HL-60 (cell line): ENCODE data around the gene SLC7A10.
"Not testable (repeated sequence)": the region's sequence is repeated elsewhere in the genome, so short reads cannot be mapped to it uniquely, and the experiment has no call there.

Source experiments
- DNase-seq, 2 experiments: peaks; one replicate each; pipeline ENCODE4 v3.0.0-alpha.2; 2010 to 2020; ENCODE audit warnings: low read depth in 1 of 2, low spot score in 1 of 2
- H3K27ac ChIP-seq: fragments of 250-450 bp; sonication (Bioruptor Pico); replicated peaks from 2 replicates; pipeline ENCODE4 v1.5.1; 2020; ENCODE audit warnings: mild to moderate bottlenecking, moderate library complexity
- H3K27me3 ChIP-seq: fragments of 250-450 bp; sonication (Bioruptor Pico); 2 replicates; pipeline ENCODE4 v1.5.1; 2021; ENCODE audit warnings: mild to moderate bottlenecking, moderate library complexity; ENCODE audit not compliant: insufficient read depth, poor library complexity, severe bottlenecking
- H3K4me3 ChIP-seq: replicated peaks from 2 replicates; pipeline ENCODE4 v1.5.1; 2011; ENCODE audit warnings: mild to moderate bottlenecking, control low read depth, low read length; ENCODE audit not compliant: insufficient read depth
- GABPA ChIP-seq: IDR thresholded peaks from 2 replicates; pipeline ENCODE4 v1.6.1; 2012; ENCODE audit warnings: low read depth
- POLR2AphosphoS5 ChIP-seq: IDR thresholded peaks from 2 replicates; pipeline ENCODE4 v1.6.1; 2012; ENCODE audit warnings: low read depth
- REST ChIP-seq: IDR thresholded peaks from 2 replicates; pipeline ENCODE4 v1.6.1; 2012; ENCODE audit warnings: low read depth; ENCODE audit not compliant: insufficient replicate concordance
- SPI1 ChIP-seq: IDR thresholded peaks from 2 replicates; pipeline ENCODE4 v1.6.1; 2012; ENCODE audit warnings: low read depth, mild to moderate bottlenecking, borderline replicate concordance
- TF ChIP-seq, protein P1 (sequence below): IDR thresholded peaks from one replicate; pipeline ENCODE4 v1.5.1; 2011; ENCODE audit warnings: low read length, control low read depth, inconsistent platforms; ENCODE audit not compliant: insufficient read depth

Gene SLC7A10

GRCh38 chr19:33171222-33171795 lies 54.3 kb downstream of the SLC7A10 start:
- no peak overlapping the region for H3K27ac ChIP-seq
- no peaks in the 10 kb centered on the region for H3K27me3 ChIP-seq
- H3K4me3 ChIP-seq: no peak overlapping the region
- TF ChIP-seq, protein P1, sequence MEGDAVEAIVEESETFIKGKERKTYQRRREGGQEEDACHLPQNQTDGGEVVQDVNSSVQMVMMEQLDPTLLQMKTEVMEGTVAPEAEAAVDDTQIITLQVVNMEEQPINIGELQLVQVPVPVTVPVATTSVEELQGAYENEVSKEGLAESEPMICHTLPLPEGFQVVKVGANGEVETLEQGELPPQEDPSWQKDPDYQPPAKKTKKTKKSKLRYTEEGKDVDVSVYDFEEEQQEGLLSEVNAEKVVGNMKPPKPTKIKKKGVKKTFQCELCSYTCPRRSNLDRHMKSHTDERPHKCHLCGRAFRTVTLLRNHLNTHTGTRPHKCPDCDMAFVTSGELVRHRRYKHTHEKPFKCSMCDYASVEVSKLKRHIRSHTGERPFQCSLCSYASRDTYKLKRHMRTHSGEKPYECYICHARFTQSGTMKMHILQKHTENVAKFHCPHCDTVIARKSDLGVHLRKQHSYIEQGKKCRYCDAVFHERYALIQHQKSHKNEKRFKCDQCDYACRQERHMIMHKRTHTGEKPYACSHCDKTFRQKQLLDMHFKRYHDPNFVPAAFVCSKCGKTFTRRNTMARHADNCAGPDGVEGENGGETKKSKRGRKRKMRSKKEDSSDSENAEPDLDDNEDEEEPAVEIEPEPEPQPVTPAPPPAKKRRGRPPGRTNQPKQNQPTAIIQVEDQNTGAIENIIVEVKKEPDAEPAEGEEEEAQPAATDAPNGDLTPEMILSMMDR: no peak
- TF ChIP-seq GABPA (no peak), POLR2AphosphoS5 (no peak), SPI1 (no peak), REST (no peak)
- no peak for DNase-seq

DNA sequence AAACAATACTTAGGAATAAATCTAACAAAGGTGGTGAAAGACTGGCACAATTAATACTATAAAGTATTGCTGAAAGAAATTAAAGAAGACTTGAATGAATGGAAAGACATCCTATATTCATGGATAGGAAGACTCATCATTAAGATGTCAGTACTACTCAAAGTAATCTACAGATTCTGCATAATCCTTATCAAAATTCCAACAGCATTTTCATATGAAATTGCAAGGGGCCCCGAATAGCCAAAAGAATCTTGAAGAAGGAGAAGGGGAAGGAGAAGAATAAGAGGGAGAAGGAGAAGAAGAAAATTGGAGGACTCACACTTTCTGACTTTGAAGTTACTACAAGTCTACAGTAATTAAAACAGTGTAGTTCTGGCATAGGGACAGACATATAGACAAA lies 57.1 kb downstream of the SLC7A10 start:
- DNase-seq: no peak
- H3K27ac ChIP-seq: no peak overlapping the region
- H3K27me3 ChIP-seq: no peaks in the 10 kb centered on the region
- H3K4me3 ChIP-seq: no peak overlapping the region
- TF ChIP-seq REST (no peak), POLR2AphosphoS5 (no peak), SPI1 (no peak), GABPA (no peak)
- TF ChIP-seq, protein P1: no peak

- H3K27me3 ChIP-seq: no peaks in the 10 kb centered on the region
- DNase-seq: no peak
- H3K4me3 ChIP-seq: no peak overlapping the region
- TF ChIP-seq GABPA (no peak), REST (no peak), SPI1 (no peak), POLR2AphosphoS5 (no peak)
- TF ChIP-seq, protein P1: no peak
- no peak overlapping the region for H3K27ac ChIP-seq
Measured at GRCh38 chr19:33167438-33167837, 58.2 kb downstream of the SLC7A10 start.

DNA sequence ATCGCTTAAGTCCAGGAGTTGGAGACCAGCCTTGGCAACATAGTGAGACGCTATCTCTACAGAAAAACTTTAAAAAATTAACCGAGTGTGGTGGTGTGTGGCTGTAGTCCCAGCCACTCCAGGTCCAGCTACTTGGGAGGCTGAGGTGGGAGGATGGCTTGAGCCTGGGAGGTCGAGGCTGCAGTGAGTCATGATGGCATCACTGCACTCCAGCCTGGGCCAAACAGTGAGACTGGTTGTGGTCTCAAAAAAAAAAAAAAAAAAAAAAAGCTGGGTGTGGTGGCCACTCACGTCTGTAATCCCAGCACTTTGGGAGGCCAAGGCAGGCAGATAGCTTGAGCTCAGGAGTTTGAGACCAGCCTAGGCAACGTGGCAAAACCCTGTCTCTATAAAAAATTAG lies 59.6 kb downstream of the SLC7A10 start:
- not testable (repeated sequence) for DNase-seq, H3K27me3 ChIP-seq, H3K4me3 ChIP-seq, H3K27ac ChIP-seq
